ENCODE data around the gene PKN3. TPM values are rescaled to one million over a fixed set of nuclear protein-coding genes. Genes with fewer than 3 reads are reported as not detected.

PKN3 gene
- total and polyA plus RNA-seq, 7 donors = 1.6 to 7.2 (median 3.0) TPM

DNA sequence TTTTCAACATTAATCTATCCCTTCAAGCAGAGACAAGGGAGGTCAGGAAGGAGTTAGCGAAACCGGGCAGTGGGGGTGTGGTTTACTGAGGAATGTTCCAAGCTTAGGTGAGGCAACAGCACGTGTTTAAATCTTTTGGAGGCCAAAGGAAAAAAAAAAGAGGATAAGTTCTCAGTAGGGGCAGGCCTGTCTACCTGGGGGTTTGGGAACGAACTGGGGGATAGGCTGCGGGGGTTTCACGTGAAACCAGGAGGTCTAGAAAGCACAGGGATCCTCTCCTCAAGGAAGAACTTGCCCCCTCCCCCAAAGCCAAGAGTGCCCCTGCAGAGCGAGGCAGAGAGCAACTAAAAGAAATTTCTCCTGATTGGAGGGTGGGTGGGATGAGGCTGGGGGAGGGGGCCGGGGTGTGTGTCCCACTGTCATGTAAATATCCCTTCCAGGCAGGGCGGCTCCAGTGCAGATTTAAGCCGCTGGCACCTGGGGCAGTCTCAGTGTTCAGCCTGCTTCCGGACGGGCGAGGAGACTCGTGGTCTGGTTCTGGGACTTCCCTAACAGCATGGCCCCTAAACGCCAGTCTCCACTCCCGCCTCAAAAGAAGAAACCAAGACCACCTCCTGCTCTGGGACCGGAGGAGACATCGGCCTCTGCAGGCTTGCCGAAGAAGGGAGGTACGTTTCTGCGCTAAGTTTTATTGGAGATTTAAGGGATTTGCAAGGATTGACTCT is 18.8 kb upstream of the PKN3 start:
- no peak for DNase-seq
- 2 to 3% methylated on average over 21 of the region's 21 CpGs for WGBS, 2 donors
- Histone ChIP-seq H3K36me3 (no peaks in the 10 kb centered on the region), H3K27me3 (no peaks in the 10 kb centered on the region), H3K4me3 (peak overlapping the region; percentile 29 to 55 (median 50)), H3K4me1 (peaks cover 0 to 27% (median 21%) of the 10 kb centered on the region in 4 donors), H3K9me3 (no peaks in the 10 kb centered on the region), H3K27ac (peak overlapping the region; percentile 50 to 72 (median 64))
- intact Hi-C loops (cut with DNase I) = no loop called here
- TF ChIP-seq, protein P1, sequence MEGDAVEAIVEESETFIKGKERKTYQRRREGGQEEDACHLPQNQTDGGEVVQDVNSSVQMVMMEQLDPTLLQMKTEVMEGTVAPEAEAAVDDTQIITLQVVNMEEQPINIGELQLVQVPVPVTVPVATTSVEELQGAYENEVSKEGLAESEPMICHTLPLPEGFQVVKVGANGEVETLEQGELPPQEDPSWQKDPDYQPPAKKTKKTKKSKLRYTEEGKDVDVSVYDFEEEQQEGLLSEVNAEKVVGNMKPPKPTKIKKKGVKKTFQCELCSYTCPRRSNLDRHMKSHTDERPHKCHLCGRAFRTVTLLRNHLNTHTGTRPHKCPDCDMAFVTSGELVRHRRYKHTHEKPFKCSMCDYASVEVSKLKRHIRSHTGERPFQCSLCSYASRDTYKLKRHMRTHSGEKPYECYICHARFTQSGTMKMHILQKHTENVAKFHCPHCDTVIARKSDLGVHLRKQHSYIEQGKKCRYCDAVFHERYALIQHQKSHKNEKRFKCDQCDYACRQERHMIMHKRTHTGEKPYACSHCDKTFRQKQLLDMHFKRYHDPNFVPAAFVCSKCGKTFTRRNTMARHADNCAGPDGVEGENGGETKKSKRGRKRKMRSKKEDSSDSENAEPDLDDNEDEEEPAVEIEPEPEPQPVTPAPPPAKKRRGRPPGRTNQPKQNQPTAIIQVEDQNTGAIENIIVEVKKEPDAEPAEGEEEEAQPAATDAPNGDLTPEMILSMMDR (IDR thresholded peaks at IDR 0.05) = no peak
- no peak for TF ChIP-seq POLR2A (IDR thresholded peaks at IDR 0.05)
- TF ChIP-seq POLR2AphosphoS5 (IDR thresholded peaks at IDR 0.05) = no peak
- TF ChIP-seq EP300 (IDR thresholded peaks at IDR 0.05) = no peak

DNA sequence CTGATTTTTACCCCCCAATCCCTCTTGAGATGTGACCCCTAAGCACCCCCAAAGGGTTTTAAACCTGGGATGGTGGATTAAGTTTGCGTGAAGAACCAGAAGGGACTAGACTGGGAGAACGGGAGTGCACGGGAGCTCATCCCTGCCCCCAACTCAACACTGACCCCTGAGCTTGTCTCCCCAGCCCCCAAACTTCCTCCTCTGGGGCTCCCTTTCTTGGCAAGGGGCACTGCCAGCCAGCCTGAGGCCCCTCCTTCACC is 18.3 kb upstream of the PKN3 start:
- intact Hi-C loops (cut with DNase I) = no loop called here

DNA sequence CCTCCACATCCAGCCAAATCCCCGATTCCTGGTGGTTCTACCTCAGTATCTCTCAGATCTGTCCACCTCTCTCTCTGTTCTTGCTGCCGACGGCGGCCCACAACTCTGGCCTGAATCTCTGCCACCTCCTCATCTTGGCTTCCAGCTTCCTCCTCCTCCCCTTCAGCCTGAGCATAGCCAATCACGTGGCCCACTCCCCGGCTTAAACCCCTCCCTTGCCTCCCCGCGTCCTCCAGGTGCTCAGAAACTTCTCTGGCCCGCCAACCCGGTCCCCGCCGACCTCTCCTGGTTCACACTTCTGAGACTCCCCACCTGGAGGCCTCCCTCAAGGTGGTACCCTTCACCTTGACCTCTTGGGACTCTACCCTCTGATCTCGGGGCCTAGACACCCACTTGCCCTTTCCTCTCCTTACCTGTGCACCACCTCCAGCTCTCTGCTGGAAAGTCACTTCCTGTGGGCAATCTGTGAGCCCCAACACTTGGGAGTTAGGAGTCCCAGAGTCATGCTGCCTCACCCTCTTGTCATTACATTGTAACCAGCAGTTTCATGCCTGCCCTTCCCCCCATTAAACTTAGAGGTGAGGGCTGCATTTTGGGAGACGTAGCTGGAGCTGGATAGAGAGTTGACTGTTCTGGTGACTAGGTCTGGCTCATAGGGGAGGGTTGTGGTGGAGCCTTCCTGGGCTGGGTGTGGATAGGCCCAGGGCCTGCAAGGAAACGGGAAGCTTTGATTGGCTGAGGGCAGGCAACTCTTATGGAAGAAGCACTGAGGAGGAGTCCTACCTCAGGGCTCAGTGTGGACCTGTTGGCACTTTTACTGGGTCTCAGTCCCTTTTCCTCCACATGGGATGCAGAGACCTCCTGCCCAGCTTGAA is 17.7 kb upstream of the PKN3 start:
- 2 to 5% methylated on average over 15 of the region's 15 CpGs for WGBS, 2 donors
- Histone ChIP-seq H3K4me1 (peaks cover 0 to 29% (median 22%) of the 10 kb centered on the region in 4 donors), H3K27me3 (no peaks in the 10 kb centered on the region), H3K36me3 (no peaks in the 10 kb centered on the region), H3K9me3 (no peaks in the 10 kb centered on the region), H3K4me3 (peak overlapping the region; percentile 29 to 55 (median 50)), H3K27ac (peak overlapping the region; percentile 50 to 72 (median 64))
- TF ChIP-seq POLR2AphosphoS5 (IDR thresholded peaks at IDR 0.05) (peak in 3 of 4 donors; percentile 21 to 50 (median 42)), EP300 (IDR thresholded peaks at IDR 0.05) (no peak), POLR2A (IDR thresholded peaks at IDR 0.05) (peak in 1 of 2 donors; percentile 60)
- TF ChIP-seq, protein P1 (IDR thresholded peaks at IDR 0.05) = no peak
- DNase-seq = peak; percentile 87
- intact Hi-C loops (cut with DNase I) = loop anchor here (5.0 kb wide), 1 partner anchor 132 kb away; the partner anchor contains the start of gene SPTAN1

More for the DNA sequence above, 18.3 kb upstream of the PKN3 start:
- Histone ChIP-seq H3K27ac (peak overlapping the region; percentile 50 to 72 (median 64)), H3K36me3 (no peaks in the 10 kb centered on the region), H3K27me3 (no peaks in the 10 kb centered on the region), H3K4me3 (peak overlapping the region; percentile 29 to 55 (median 50)), H3K9me3 (no peaks in the 10 kb centered on the region), H3K4me1 (peaks cover 0 to 29% (median 22%) of the 10 kb centered on the region in 4 donors)
- DNase-seq = no peak
- WGBS, 2 donors = 0% methylated on average over 3 of the region's 3 CpGs
- no peak for TF ChIP-seq POLR2A (IDR thresholded peaks at IDR 0.05)

DNA sequence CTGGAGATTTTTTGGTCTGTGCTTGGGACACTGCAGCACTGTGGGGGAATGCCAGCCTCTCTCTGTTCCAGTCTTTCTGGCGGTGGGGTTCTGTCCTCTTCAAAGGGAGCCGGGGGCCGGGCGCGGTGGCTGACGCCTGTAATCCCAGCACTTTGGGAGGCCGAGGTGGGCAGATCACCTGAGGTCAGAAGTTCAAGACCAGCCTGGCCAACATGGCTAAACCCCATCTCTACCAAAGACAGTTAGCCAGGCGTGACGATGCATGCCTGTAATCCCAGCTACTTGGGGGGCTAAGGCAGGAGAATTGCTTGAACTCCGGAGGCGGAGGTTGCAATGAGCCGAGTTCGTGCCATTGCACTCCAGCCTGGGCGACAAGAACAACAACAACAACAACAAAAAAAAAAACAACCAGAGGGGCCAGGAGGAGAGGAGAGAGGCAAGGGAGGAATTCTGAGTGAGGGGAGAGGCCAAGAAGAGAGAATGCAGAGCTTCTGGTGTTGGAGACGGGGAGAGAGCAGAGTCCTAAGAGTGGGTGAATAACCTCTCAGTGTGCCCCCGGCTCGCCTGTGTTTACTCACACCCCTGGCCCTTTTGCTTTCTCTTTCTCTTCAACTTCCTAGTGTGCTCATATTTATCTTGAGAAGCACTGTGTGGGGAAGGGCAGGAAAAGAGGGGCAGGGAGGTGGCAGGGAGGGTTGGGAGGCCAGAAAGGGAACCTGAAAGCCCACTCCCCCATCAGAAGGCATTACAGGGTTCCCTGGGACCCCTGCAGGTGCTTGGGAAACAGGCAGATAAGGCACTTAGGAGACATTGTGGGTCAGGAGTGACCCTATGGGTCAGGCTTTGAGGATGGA is 16.4 kb upstream of the PKN3 start:
- Histone ChIP-seq H3K9me3 (no peaks in the 10 kb centered on the region), H3K4me1 (peaks cover 0 to 38% (median 29%) of the 10 kb centered on the region in 4 donors), H3K36me3 (no peaks in the 10 kb centered on the region), H3K27me3 (no peaks in the 10 kb centered on the region), H3K4me3 (no peak overlapping the region), H3K27ac (peak overlapping the region in 2 of 4 donors; percentile 18 to 35)
- 52 to 56% methylated on average over 17 of the region's 17 CpGs for WGBS, 2 donors
- DNase-seq = no peak
- intact Hi-C loops (cut with DNase I) = loop anchor here (5.0 kb wide), 1 partner anchor 134 kb away; the partner anchor contains the start of gene SPTAN1
- TF ChIP-seq POLR2A (IDR thresholded peaks at IDR 0.05) = no peak
- TF ChIP-seq POLR2AphosphoS5 (IDR thresholded peaks at IDR 0.05) = no peak
- TF ChIP-seq, protein P1 (IDR thresholded peaks at IDR 0.05) = no peak
- TF ChIP-seq EP300 (IDR thresholded peaks at IDR 0.05) = no peak
